Suprapubic skin (tissue), 3 donors: ENCODE results near the gene MYO5A.

Experiments used
- CTCF ChIP-seq, 2 donors: fragments of 200-600 bp in 1 of 2; fragments of 450-650 bp in 1 of 2; sonication (generic) in 1 of 2; IDR thresholded peaks; one replicate each; pipeline ENCODE4 v1.5.1; 2016 to 2019; ENCODE audit warnings: antibody characterized with exemption in 2 of 2, mild to moderate bottlenecking in 1 of 2, moderate library complexity in 1 of 2
- EP300 ChIP-seq: sonication (generic); formaldehyde crosslinking; IDR thresholded peaks from one replicate; pipeline ENCODE4 v1.6.1; 2017; ENCODE audit warnings: antibody characterized with exemption
- POLR2A ChIP-seq, 2 donors: fragments of 450-650 bp; IDR thresholded peaks; one replicate each; pipeline ENCODE4 v1.6.1; 2017; ENCODE audit warnings: antibody characterized with exemption in 2 of 2, mild to moderate bottlenecking in 2 of 2, moderate library complexity in 2 of 2

- TF ChIP-seq CTCF (IDR thresholded peaks at IDR 0.05) (no peak), POLR2A (IDR thresholded peaks at IDR 0.05) (no peak), EP300 (no peak)
These were observed 110.7 kb downstream of the MYO5A start for GRCh38 chr15:52417957-52418356.
